ENCODE measurements around the gene MYL9. TPM values are rescaled to one million over a fixed set of nuclear protein-coding genes. Genes with fewer than 3 reads are reported as not detected.

The MYL9 gene
- total and polyA plus RNA-seq, 10 of the 15 experiments (the other 5 are each of a cell fraction or from before 2014, with no cell fraction given) = 0.28 to 1.7 (median 0.63) TPM; not detected in 3

GRCh38 chr20:36547186-36548005, 6.1 kb downstream of the MYL9 start:
- BruUV-seq (replicated peaks) = no TSS peak
- no peaks in the 10 kb centered on the region; the same call in 1 of the 2 replicates for H3K79me2 ChIP-seq (ENCODE audit: control insufficient read depth, insufficient read depth, low read length)
- H3K4me2 ChIP-seq (ENCODE audit: control insufficient read depth, insufficient read depth) = no peak overlapping the region
- H3K36me3 ChIP-seq (ENCODE audit: control insufficient read depth in 2 of 2, insufficient read depth in 2 of 2, low read length in 1 of 2) = no peaks in the 10 kb centered on the region
- FAIRE-seq = no peak
- no peak for DNase-seq (ENCODE audit: low read depth, low spot score)
- in situ Hi-C loops (cut with MboI) (no loop called here), intact Hi-C loops (cut with micrococcal nuclease; ENCODE audit: unreplicated experiment) (no loop called here)
- RAD21 ChIA-PET (ENCODE audit: unreplicated experiment) = no interaction called here
- POLR2A ChIA-PET = interaction anchor here (0.5 kb wide), 1 partner anchor 12 kb away, joined by 4 read pairs; no protein-coding TSS in a partner anchor
- WGBS (ENCODE audit: insufficient coverage, insufficient replicate concordance, low lambda C conversion rate, missing lambda C conversion rate) = 77% methylated on average over 12 of the region's 12 CpGs
- H3K27ac ChIP-seq (ENCODE audit: control insufficient read depth, insufficient read depth) = no peak overlapping the region
- ATAC-seq = no peak
- H3K4me3 ChIP-seq = no peak overlapping the region
- H3K9me3 ChIP-seq (replicated peaks; ENCODE audit: control insufficient read depth, insufficient read depth, low read length) = no peaks in the 10 kb centered on the region
- H4K20me1 ChIP-seq (ENCODE audit: control insufficient read depth, insufficient read depth) = no peaks in the 10 kb centered on the region
- CTCF ChIA-PET = no interaction called here
- no peak overlapping the region for H3K9ac ChIP-seq (ENCODE audit: control insufficient read depth, insufficient read depth, low read length)
- H3K4me1 ChIP-seq (ENCODE audit: control insufficient read depth, insufficient read depth, low read length) = no peaks in the 10 kb centered on the region; the same call in 1 of the 2 replicates
- H2AFZ ChIP-seq (ENCODE audit: control insufficient read depth, low read depth, low read length) = no peak overlapping the region
- TF ChIP-seq CHD2 (IDR thresholded peaks at IDR 0.05; ENCODE audit: borderline replicate concordance, low read depth, low read length) (no peak), KLF5 (IDR thresholded peaks at IDR 0.05; ENCODE audit: partially characterized antibody) (no peak), TARDBP (IDR thresholded peaks at IDR 0.05; ENCODE audit: borderline replicate concordance) (no peak), CUX1 (IDR thresholded peaks at IDR 0.05; ENCODE audit: insufficient replicate concordance, low read depth, low read length) (no peak), NKRF (conservative IDR thresholded peaks at IDR 0.05) (no peak), MLLT1 (IDR thresholded peaks at IDR 0.05) (no peak), RBBP5 (conservative IDR thresholded peaks at IDR 0.05) (no peak), CHD1 (IDR thresholded peaks at IDR 0.05; ENCODE audit: low read depth, low read length) (no peak), HDAC6 (IDR thresholded peaks at IDR 0.05; ENCODE audit: unreplicated experiment) (no peak), ATF7 (IDR thresholded peaks at IDR 0.05; ENCODE audit: low read depth) (no peak), CREM (IDR thresholded peaks at IDR 0.05; ENCODE audit: low read depth) (no peak), ZNF24 (IDR thresholded peaks at IDR 0.05) (no peak), SP1 (IDR thresholded peaks at IDR 0.05; ENCODE audit: low read depth, low read length) (no peak), HCFC1 (IDR thresholded peaks at IDR 0.05; ENCODE audit: low read length) (no peak), IRF3 (IDR thresholded peaks at IDR 0.05) (no peak)
- H3K27me3 ChIP-seq (replicated peaks in 1 of 2; ENCODE audit: control insufficient read depth in 2 of 2, insufficient read depth in 2 of 2, low read length in 1 of 2) = no peaks in the 10 kb centered on the region
- SMC1A ChIA-PET (ENCODE audit: uncharacterized antibody, unreplicated experiment) = interaction anchor here (0.7 to 1.2 kb wide), 2 partner anchors 57 to 262 kb away, joined by 3 read pairs; no protein-coding TSS in a partner anchor

All from GM12878 (cell line).